GM18526 (cell line): Measurements from ENCODE around the gene LAG3.

ENCODE experiments used
- POLR2A ChIP-seq: IDR thresholded peaks from 3 replicates; pipeline ENCODE4 v1.6.1; 2011; ENCODE audit not compliant: insufficient read length; ENCODE audit errors: extremely low read depth

Gene LAG3

GRCh38 chr12:6767353-6768319 lies 4.7 kb upstream of the LAG3 start:
- TF ChIP-seq POLR2A: no peak

- no peak for TF ChIP-seq POLR2A
Measured at GRCh38 chr12:6768437-6768914, 3.8 kb upstream of the LAG3 start.

DNA sequence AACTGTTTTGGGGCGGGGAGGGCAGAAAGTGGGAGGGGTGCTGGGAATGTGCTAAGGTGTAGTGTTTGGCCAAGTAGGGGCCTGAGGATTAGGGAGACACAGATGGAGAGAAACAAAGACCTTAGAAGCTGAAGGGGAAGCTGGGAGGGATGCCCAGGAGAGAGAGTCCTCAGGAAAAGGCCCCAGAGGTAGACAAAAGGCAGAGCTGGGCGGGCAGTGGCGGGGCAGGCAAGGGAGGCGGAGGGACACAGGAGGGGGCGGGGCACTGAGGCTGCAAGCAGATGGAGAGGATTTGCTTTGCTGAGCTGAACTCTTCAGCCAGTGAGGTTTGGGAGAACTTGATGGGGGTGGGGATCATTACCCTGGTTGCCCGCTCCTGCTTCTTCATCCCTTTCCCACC lies 3.3 kb upstream of the LAG3 start:
- no peak for TF ChIP-seq POLR2A

DNA sequence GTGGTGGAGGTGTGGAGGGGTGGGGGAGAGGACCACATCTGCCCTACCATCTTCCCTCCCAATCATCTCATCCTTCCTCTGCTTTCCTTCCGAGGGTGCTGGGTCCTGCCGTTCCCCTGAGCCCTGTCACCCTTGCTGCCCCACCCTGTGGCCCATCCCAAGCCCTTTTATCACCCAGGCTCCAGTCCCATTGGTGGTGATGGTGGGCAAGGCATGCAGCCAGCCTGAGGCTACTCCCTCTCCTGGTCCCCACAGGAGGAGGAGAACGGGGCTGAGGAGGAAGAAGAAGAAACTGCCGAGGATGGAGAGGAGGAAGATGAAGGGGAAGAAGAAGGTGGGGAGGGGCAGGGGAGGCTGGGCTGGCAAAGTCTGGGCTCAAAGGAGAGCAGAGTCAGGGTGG lies 2.7 kb upstream of the LAG3 start:
- no peak for TF ChIP-seq POLR2A

- TF ChIP-seq POLR2A: no peak
Measured at GRCh38 chr12:6770094-6770493, 2.2 kb upstream of the LAG3 start.

GRCh38 chr12:6770600-6770999 lies 1.7 kb upstream of the LAG3 start:
- no peak for TF ChIP-seq POLR2A

- TF ChIP-seq POLR2A: no peak
Measured at GRCh38 chr12:6771091-6771495, 1.2 kb upstream of the LAG3 start.

DNA sequence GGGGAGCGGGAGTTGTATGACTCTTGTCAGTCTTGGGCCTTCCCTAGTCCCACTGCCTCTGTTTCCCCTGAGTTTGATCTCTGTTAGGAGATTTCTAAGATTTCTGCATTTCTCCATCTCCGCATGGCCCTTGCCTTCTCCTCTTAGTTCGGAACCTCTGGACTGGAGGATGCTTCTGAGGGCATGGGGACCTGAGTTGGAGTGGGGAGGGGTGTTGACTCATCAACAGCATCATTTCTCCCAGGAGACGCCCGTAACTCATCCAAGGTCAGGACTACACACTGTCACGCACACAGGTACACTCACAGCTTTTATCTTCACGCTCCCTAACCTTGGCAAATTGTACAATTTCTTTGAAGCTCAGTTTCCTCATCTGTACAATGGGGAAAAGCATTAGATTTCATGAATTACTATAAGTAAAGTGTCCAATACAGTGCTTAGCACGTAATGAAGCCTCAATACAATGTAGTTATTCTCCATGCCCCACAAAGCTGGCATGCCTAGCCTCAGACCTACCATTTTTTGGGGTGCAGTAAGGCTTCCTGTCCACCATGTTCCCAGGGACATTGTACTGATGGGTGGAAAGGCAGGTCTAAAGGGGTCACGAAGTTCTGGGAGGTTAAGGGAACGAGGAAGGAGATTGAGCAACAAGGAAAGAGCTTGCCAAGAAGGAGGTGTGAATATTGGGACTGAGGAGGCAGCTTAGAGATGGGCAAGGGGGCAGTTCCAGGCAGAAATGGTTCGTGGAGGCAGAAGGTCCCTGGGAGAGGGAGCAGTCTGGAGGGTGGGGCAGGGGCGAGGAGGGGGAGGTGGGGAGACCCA lies 600 bp upstream of the LAG3 start:
- no peak for TF ChIP-seq POLR2A

GRCh38 chr12:6772726-6773589 lies 638 bp downstream of the LAG3 start:
- TF ChIP-seq POLR2A: no peak

DNA sequence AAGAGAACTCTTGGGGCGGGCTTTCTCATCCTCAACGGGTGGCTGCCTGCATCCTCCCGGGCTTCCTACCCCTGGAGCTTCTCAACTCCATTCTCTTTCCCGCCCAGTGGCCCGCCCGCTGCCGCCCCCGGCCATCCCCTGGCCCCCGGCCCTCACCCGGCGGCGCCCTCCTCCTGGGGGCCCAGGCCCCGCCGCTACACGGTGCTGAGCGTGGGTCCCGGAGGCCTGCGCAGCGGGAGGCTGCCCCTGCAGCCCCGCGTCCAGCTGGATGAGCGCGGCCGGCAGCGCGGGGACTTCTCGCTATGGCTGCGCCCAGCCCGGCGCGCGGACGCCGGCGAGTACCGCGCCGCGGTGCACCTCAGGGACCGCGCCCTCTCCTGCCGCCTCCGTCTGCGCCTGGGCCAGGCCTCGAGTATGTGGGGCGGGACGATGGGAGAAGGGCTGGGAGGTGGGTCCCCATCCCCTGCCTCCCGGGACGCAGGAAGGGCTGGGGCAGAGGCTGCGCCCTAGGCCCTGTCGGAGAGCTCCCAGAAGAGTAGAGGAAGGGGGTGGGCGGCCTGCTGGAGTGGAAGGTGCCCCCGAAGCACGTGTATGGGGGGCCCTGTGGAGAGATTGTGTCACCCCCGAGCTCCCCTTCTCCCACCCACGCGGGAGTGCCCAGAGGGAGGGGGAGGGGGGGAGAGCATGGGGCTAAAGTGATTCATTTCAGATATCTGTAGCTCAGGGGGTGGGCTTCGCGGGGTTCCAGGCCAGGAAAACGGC lies 1.5 kb downstream of the LAG3 start:
- no peak for TF ChIP-seq POLR2A

DNA sequence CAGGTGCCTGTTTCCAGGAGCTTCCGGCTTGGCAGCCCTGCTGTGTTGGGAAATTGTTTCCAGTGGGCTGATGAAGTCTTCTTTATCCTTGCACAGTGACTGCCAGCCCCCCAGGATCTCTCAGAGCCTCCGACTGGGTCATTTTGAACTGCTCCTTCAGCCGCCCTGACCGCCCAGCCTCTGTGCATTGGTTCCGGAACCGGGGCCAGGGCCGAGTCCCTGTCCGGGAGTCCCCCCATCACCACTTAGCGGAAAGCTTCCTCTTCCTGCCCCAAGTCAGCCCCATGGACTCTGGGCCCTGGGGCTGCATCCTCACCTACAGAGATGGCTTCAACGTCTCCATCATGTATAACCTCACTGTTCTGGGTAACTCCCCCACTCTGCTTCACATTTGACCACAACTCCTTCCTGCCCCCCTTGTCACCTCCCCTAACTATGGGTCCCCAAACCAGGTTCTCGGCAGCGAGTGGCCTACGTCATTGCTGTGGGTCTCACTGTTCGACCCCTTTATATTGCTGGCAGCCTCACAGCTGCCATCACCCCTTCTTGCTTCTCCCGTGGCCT lies 2.3 kb downstream of the LAG3 start:
- TF ChIP-seq POLR2A: no peak

DNA sequence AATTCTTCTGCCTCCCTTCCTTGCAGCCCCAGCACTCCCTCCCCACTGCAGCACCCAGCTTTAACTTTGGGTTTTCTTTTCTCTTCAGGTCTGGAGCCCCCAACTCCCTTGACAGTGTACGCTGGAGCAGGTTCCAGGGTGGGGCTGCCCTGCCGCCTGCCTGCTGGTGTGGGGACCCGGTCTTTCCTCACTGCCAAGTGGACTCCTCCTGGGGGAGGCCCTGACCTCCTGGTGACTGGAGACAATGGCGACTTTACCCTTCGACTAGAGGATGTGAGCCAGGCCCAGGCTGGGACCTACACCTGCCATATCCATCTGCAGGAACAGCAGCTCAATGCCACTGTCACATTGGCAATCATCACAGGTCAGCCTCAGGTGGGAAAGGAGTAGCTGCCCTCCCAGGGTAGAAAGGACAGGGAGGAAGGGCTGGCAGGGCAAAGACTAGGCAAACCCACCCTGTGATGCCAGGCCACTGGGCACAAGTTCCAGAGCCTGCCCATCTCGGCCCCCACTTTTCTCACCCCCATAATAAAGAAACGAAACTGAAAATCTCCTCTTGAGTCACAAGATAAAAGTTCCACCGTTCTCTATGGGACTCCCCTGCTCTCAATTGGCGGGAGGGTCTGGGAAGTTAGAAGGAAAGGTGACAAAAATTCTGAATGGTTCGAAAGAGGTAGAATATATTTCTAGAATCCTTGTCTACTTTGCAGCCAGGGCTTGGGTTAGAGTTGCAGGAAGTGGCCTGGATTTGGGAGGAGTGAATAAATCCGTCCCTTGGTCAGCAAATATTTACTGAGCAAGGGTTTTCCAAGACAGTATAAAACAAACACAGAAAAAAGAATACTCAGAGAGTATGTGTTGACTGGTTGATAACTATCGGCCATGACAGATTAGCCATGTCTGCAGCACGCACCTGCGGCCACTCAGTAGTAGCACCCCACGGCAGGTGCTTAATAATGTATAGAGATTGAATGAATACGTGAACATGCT lies 3.2 kb downstream of the LAG3 start:
- TF ChIP-seq POLR2A: no peak

- no peak for TF ChIP-seq POLR2A
Measured at GRCh38 chr12:6777386-6777785, 5.1 kb downstream of the LAG3 start.
